Measurements from ENCODE around the gene DARS2. TPM values are rescaled to one million over a fixed set of nuclear protein-coding genes. Genes with fewer than 3 reads are reported as not detected.

DARS2 gene
- total RNA-seq, 1 experiment from 2014 or later = 35.0 TPM

DNA sequence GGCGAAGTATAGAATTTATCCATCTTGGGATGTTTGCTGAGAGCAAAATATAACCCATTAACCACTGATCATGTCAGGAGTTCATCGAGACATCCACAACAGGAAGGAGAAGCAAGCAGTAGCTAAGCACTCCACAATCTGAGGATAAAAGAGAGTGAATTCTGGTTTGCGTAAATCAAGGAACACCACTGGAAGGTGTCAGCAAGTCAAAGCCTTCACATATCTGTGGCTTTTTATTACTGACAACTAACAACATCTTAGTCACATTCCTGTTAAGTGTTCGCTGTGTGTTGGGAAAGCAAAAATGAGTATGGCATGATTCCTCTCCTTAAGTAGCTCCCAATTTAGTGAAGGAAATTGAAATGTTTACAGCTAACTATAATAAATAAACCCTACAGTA is 44.5 kb upstream of the DARS2 start:
- H4K20me1 ChIP-seq (ENCODE audit: control insufficient read depth, insufficient read depth, insufficient read length) = no peaks in the 10 kb centered on the region
- no peak overlapping the region for H3K56ac ChIP-seq (ENCODE audit: insufficient read length, low read depth, low read length)
- no peaks in the 10 kb centered on the region for H3K27me3 Mint-ChIP-seq (ENCODE audit: low read depth)
- H3K27ac ChIP-seq (ENCODE audit: insufficient read length, low read depth, low read length) = no peak overlapping the region
- no peak overlapping the region for H3K14ac ChIP-seq (ENCODE audit: insufficient read depth, low read length)
- no peak overlapping the region for H2AFZ ChIP-seq (ENCODE audit: low read length)
- H4K8ac ChIP-seq (replicated peaks; ENCODE audit: insufficient read length, low read depth, low read length) = no peak overlapping the region
- no peaks in the 10 kb centered on the region for H3K79me1 ChIP-seq (ENCODE audit: insufficient read depth, low read depth, low read length, poor library complexity, severe bottlenecking)
- H2BK15ac ChIP-seq (ENCODE audit: low read depth, low read length) = no peak overlapping the region
- H3K9me3 ChIP-seq (ENCODE audit: control insufficient read depth, low read depth, low read length) = no peaks in the 10 kb centered on the region
- peaks cover 0 to 36% (median 4%) of the 10 kb centered on the region in 3 experiments; a peak in 4 of 7 replicates for H3K36me3 Mint-ChIP-seq (ENCODE audit: insufficient read depth in 1 of 3, low read depth in 3 of 3)
- no peaks in the 10 kb centered on the region for H3K4me1 ChIP-seq (ENCODE audit: insufficient read depth, low read length)
- no peak overlapping the region for H3K4me2 ChIP-seq (ENCODE audit: insufficient read depth, insufficient read length, low read length)
- H3K9me3 Mint-ChIP-seq = no peaks in the 10 kb centered on the region
- no CpG with 5 or more reads among the region's 4 CpGs for WGBS (ENCODE audit: extremely low coverage, insufficient read length, low lambda C conversion rate)
- H3K27me3 ChIP-seq (ENCODE audit: insufficient read depth, low read length) = no peaks in the 10 kb centered on the region
- no peak overlapping the region for H4K91ac ChIP-seq (ENCODE audit: insufficient read length, low read depth, low read length)
- H3K23me2 ChIP-seq (ENCODE audit: insufficient read length, low read depth, low read length, poor library complexity, severe bottlenecking) = no peaks in the 10 kb centered on the region
- H3T11ph ChIP-seq (ENCODE audit: low read length) = no peak overlapping the region
- H4K5ac ChIP-seq (ENCODE audit: insufficient read length, low read depth, low read length) = no peak overlapping the region
- no peak overlapping the region for H2BK20ac ChIP-seq (ENCODE audit: low read depth, low read length, poor library complexity, severe bottlenecking)
- TF ChIP-seq, protein P1, sequence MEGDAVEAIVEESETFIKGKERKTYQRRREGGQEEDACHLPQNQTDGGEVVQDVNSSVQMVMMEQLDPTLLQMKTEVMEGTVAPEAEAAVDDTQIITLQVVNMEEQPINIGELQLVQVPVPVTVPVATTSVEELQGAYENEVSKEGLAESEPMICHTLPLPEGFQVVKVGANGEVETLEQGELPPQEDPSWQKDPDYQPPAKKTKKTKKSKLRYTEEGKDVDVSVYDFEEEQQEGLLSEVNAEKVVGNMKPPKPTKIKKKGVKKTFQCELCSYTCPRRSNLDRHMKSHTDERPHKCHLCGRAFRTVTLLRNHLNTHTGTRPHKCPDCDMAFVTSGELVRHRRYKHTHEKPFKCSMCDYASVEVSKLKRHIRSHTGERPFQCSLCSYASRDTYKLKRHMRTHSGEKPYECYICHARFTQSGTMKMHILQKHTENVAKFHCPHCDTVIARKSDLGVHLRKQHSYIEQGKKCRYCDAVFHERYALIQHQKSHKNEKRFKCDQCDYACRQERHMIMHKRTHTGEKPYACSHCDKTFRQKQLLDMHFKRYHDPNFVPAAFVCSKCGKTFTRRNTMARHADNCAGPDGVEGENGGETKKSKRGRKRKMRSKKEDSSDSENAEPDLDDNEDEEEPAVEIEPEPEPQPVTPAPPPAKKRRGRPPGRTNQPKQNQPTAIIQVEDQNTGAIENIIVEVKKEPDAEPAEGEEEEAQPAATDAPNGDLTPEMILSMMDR (conservative IDR thresholded peaks at IDR 0.05) = no peak
- no peak overlapping the region for H3K4ac ChIP-seq (ENCODE audit: low read depth, low read length)
- no peak overlapping the region for H3K9ac ChIP-seq (ENCODE audit: extremely low read depth, insufficient read length, low read length)
- no peak overlapping the region for H2BK12ac ChIP-seq (ENCODE audit: insufficient read length, low read depth, low read length)
- no peaks in the 10 kb centered on the region for H3K79me2 ChIP-seq (ENCODE audit: insufficient read depth, low read length)
- H2AK5ac ChIP-seq (ENCODE audit: insufficient read length, low read length) = no peak overlapping the region
- no peak for DNase-seq
- H2BK120ac ChIP-seq (ENCODE audit: low read depth, low read length, poor library complexity, severe bottlenecking) = no peak overlapping the region
- no peak overlapping the region for H3K4me3 Mint-ChIP-seq
- no peak overlapping the region for H3K18ac ChIP-seq (ENCODE audit: insufficient read length, low read depth, low read length)
- no peaks in the 10 kb centered on the region for H3K4me1 Mint-ChIP-seq
- no peak overlapping the region for H2BK5ac ChIP-seq (ENCODE audit: insufficient read length, low read length)
- H3K27ac Mint-ChIP-seq = no peak overlapping the region
- no peak overlapping the region for H3K23ac ChIP-seq (ENCODE audit: insufficient read length, low read depth, low read length)
